Measurements from ENCODE around the gene SLC25A48.

Gene SLC25A48

GRCh38 chr5:135885031-135885430 is 50.6 kb downstream of the SLC25A48 start:
- no peak for DNase-seq

GRCh38 chr5:135886136-135886535 is 51.7 kb downstream of the SLC25A48 start:
- DNase-seq, result no peak

GRCh38 chr5:135887447-135887864 is 53.0 kb downstream of the SLC25A48 start:
- peak; percentile 52 for DNase-seq

GRCh38 chr5:135887881-135888614 is 53.6 kb downstream of the SLC25A48 start:
- DNase-seq, result no peak

GRCh38 chr5:135890296-135890695 is 55.8 kb downstream of the SLC25A48 start:
- DNase-seq, result no peak

GRCh38 chr5:135890867-135891266 is 56.4 kb downstream of the SLC25A48 start:
- no peak for DNase-seq

- DNase-seq, result no peak
These were observed 56.8 kb downstream of the SLC25A48 start for GRCh38 chr5:135891268-135891667.

- no peak for DNase-seq
These were observed 57.3 kb downstream of the SLC25A48 start for GRCh38 chr5:135891791-135892190.

GRCh38 chr5:135894276-135894675 is 59.8 kb downstream of the SLC25A48 start:
- no peak for DNase-seq

- DNase-seq, result no peak
These were observed 60.3 kb downstream of the SLC25A48 start for GRCh38 chr5:135894789-135895188.

GRCh38 chr5:135895474-135896006 is 61.1 kb downstream of the SLC25A48 start, which contains the start of gene IL9:
TSS of gene IL9 (minus strand) at chr5:135895841. CDS start at chr5:135895816, 25 bp downstream.
- DNase-seq, result no peak

GRCh38 chr5:135898651-135899050 is 64.2 kb downstream of the SLC25A48 start:
- DNase-seq, result no peak

- DNase-seq, result no peak
These were observed 65.8 kb downstream of the SLC25A48 start for GRCh38 chr5:135900276-135900675.

GRCh38 chr5:135901633-135902032 is 67.2 kb downstream of the SLC25A48 start:
- DNase-seq, result no peak

GRCh38 chr5:135905144-135905543 is 70.7 kb downstream of the SLC25A48 start:
- no peak for DNase-seq

GRCh38 chr5:135913713-135914626 is 79.5 kb downstream of the SLC25A48 start:
- no peak for DNase-seq

GRCh38 chr5:135915466-135916001 is 81.1 kb downstream of the SLC25A48 start:
- no peak for DNase-seq

GRCh38 chr5:135916638-135917263 is 82.3 kb downstream of the SLC25A48 start:
- DNase-seq, result no peak

- no peak for DNase-seq
These were observed 85.7 kb downstream of the SLC25A48 start for GRCh38 chr5:135920199-135920598.

GRCh38 chr5:135921388-135921787 is 86.9 kb downstream of the SLC25A48 start:
- DNase-seq, result no peak

GRCh38 chr5:135930029-135930948 is 95.8 kb downstream of the SLC25A48 start:
- DNase-seq, result no peak

GRCh38 chr5:135930949-135931295 is 96.5 kb downstream of the SLC25A48 start:
- DNase-seq, result no peak

Data from activated CD4-positive, alpha-beta T cell treated with anti-CD3 and anti-CD28 coated beads, Interleukin-2, amount 50 U/mL, for 1 hour (primary cell).